Measurements from ENCODE around the gene PKNOX2.

Gene PKNOX2

GRCh38 chr11:125303694-125304093 is 139.1 kb downstream of the PKNOX2 start:
- Histone ChIP-seq H3K4me1 (ENCODE audit: control insufficient read depth, insufficient read depth, low read length) (0 out of 2 replicates have a peak, but pooled peaks cover 7% of the 10 kb centered on the region), H3K36me3 (ENCODE audit: control insufficient read depth, insufficient read depth, low read length) (no peaks in the 10 kb centered on the region), H3K9ac (ENCODE audit: low read depth, low read length) (no peak overlapping the region), H3K9me3 (ENCODE audit: control insufficient read depth, insufficient read depth, low read length) (no peaks in the 10 kb centered on the region), H3K27me3 (ENCODE audit: control insufficient read depth, insufficient read depth, low read length) (no peaks in the 10 kb centered on the region), H3K4me3 (ENCODE audit: low read depth, low read length) (no peak overlapping the region), H3K27ac (ENCODE audit: low read depth, low read length) (no peak overlapping the region)

GRCh38 chr11:125304136-125304535 is 139.6 kb downstream of the PKNOX2 start:
- Histone ChIP-seq H3K9ac (ENCODE audit: low read depth, low read length) (no peak overlapping the region), H3K4me3 (ENCODE audit: low read depth, low read length) (no peak overlapping the region), H3K27me3 (ENCODE audit: control insufficient read depth, insufficient read depth, low read length) (no peaks in the 10 kb centered on the region), H3K4me1 (ENCODE audit: control insufficient read depth, insufficient read depth, low read length) (0 out of 2 replicates have a peak, but pooled peaks cover 7% of the 10 kb centered on the region), H3K27ac (ENCODE audit: low read depth, low read length) (no peak overlapping the region), H3K9me3 (ENCODE audit: control insufficient read depth, insufficient read depth, low read length) (no peaks in the 10 kb centered on the region), H3K36me3 (ENCODE audit: control insufficient read depth, insufficient read depth, low read length) (no peaks in the 10 kb centered on the region)

- no peak overlapping the region for H3K27ac ChIP-seq (ENCODE audit: low read depth, low read length)
- no peaks in the 10 kb centered on the region for H3K27me3 ChIP-seq (ENCODE audit: control insufficient read depth, insufficient read depth, low read length)
- H3K4me1 ChIP-seq (ENCODE audit: control insufficient read depth, insufficient read depth, low read length): 0 out of 2 replicates have a peak, but pooled peaks cover 7% of the 10 kb centered on the region
- H3K9me3 ChIP-seq (ENCODE audit: control insufficient read depth, insufficient read depth, low read length): no peaks in the 10 kb centered on the region
- no peaks in the 10 kb centered on the region for H3K36me3 ChIP-seq (ENCODE audit: control insufficient read depth, insufficient read depth, low read length)
- no peak overlapping the region for H3K9ac ChIP-seq (ENCODE audit: low read depth, low read length)
- no peak overlapping the region for H3K4me3 ChIP-seq (ENCODE audit: low read depth, low read length)
Measured at GRCh38 chr11:125304876-125305275, 140.3 kb downstream of the PKNOX2 start.

GRCh38 chr11:125305345-125305744 is 140.8 kb downstream of the PKNOX2 start:
- no peaks in the 10 kb centered on the region for H3K36me3 ChIP-seq (ENCODE audit: control insufficient read depth, insufficient read depth, low read length)
- H3K4me1 ChIP-seq (ENCODE audit: control insufficient read depth, insufficient read depth, low read length): 0 out of 2 replicates have a peak, but pooled peaks cover 7% of the 10 kb centered on the region
- H3K27me3 ChIP-seq (ENCODE audit: control insufficient read depth, insufficient read depth, low read length): no peaks in the 10 kb centered on the region
- H3K27ac ChIP-seq (ENCODE audit: low read depth, low read length): no peak overlapping the region
- H3K9me3 ChIP-seq (ENCODE audit: control insufficient read depth, insufficient read depth, low read length): no peaks in the 10 kb centered on the region
- H3K9ac ChIP-seq (ENCODE audit: low read depth, low read length): no peak overlapping the region
- H3K4me3 ChIP-seq (ENCODE audit: low read depth, low read length): no peak overlapping the region

GRCh38 chr11:125306476-125306875 is 141.9 kb downstream of the PKNOX2 start:
- H3K9ac ChIP-seq (ENCODE audit: low read depth, low read length): no peak overlapping the region
- peaks cover 7% of the 10 kb centered on the region; the same call in 1 of the 2 replicates for H3K4me1 ChIP-seq (ENCODE audit: control insufficient read depth, insufficient read depth, low read length)
- no peaks in the 10 kb centered on the region for H3K9me3 ChIP-seq (ENCODE audit: control insufficient read depth, insufficient read depth, low read length)
- H3K4me3 ChIP-seq (ENCODE audit: low read depth, low read length): no peak overlapping the region
- H3K36me3 ChIP-seq (ENCODE audit: control insufficient read depth, insufficient read depth, low read length): no peaks in the 10 kb centered on the region
- no peak overlapping the region for H3K27ac ChIP-seq (ENCODE audit: low read depth, low read length)
- no peaks in the 10 kb centered on the region for H3K27me3 ChIP-seq (ENCODE audit: control insufficient read depth, insufficient read depth, low read length)

GRCh38 chr11:125308246-125308645 is 143.7 kb downstream of the PKNOX2 start:
- Histone ChIP-seq H3K9me3 (ENCODE audit: control insufficient read depth, insufficient read depth, low read length) (no peaks in the 10 kb centered on the region), H3K4me1 (ENCODE audit: control insufficient read depth, insufficient read depth, low read length) (peaks cover 20% of the 10 kb centered on the region), H3K36me3 (ENCODE audit: control insufficient read depth, insufficient read depth, low read length) (no peaks in the 10 kb centered on the region), H3K9ac (ENCODE audit: low read depth, low read length) (no peak overlapping the region), H3K4me3 (ENCODE audit: low read depth, low read length) (no peak overlapping the region), H3K27me3 (ENCODE audit: control insufficient read depth, insufficient read depth, low read length) (no peaks in the 10 kb centered on the region), H3K27ac (ENCODE audit: low read depth, low read length) (no peak overlapping the region)

- H3K9me3 ChIP-seq (ENCODE audit: control insufficient read depth, insufficient read depth, low read length): no peaks in the 10 kb centered on the region
- H3K27ac ChIP-seq (ENCODE audit: low read depth, low read length): no peak overlapping the region
- H3K27me3 ChIP-seq (ENCODE audit: control insufficient read depth, insufficient read depth, low read length): no peaks in the 10 kb centered on the region
- H3K4me3 ChIP-seq (ENCODE audit: low read depth, low read length): no peak overlapping the region
- no peak overlapping the region for H3K9ac ChIP-seq (ENCODE audit: low read depth, low read length)
- peaks cover 36% of the 10 kb centered on the region for H3K4me1 ChIP-seq (ENCODE audit: control insufficient read depth, insufficient read depth, low read length)
- H3K36me3 ChIP-seq (ENCODE audit: control insufficient read depth, insufficient read depth, low read length): no peaks in the 10 kb centered on the region
Measured at GRCh38 chr11:125312391-125312790, 147.8 kb downstream of the PKNOX2 start.

- Histone ChIP-seq H3K9me3 (ENCODE audit: control insufficient read depth, insufficient read depth, low read length) (no peaks in the 10 kb centered on the region; the same call in 1 of the 2 replicates), H3K9ac (ENCODE audit: low read depth, low read length) (no peak overlapping the region), H3K27ac (ENCODE audit: low read depth, low read length) (no peak overlapping the region), H3K36me3 (ENCODE audit: control insufficient read depth, insufficient read depth, low read length) (no peaks in the 10 kb centered on the region), H3K4me3 (ENCODE audit: low read depth, low read length) (no peak overlapping the region), H3K27me3 (ENCODE audit: control insufficient read depth, insufficient read depth, low read length) (no peaks in the 10 kb centered on the region), H3K4me1 (ENCODE audit: control insufficient read depth, insufficient read depth, low read length) (peaks cover 36% of the 10 kb centered on the region)
Measured at GRCh38 chr11:125312812-125313211, 148.3 kb downstream of the PKNOX2 start.

GRCh38 chr11:125313271-125314219 is 149.0 kb downstream of the PKNOX2 start:
- no peak overlapping the region for H3K27ac ChIP-seq (ENCODE audit: low read depth, low read length)
- peaks cover 36% of the 10 kb centered on the region for H3K4me1 ChIP-seq (ENCODE audit: control insufficient read depth, insufficient read depth, low read length)
- no peaks in the 10 kb centered on the region for H3K36me3 ChIP-seq (ENCODE audit: control insufficient read depth, insufficient read depth, low read length)
- H3K27me3 ChIP-seq (ENCODE audit: control insufficient read depth, insufficient read depth, low read length): no peaks in the 10 kb centered on the region
- no peak overlapping the region for H3K9ac ChIP-seq (ENCODE audit: low read depth, low read length)
- no peaks in the 10 kb centered on the region; the same call in 1 of the 2 replicates for H3K9me3 ChIP-seq (ENCODE audit: control insufficient read depth, insufficient read depth, low read length)
- no peak overlapping the region for H3K4me3 ChIP-seq (ENCODE audit: low read depth, low read length)

- H3K9ac ChIP-seq (ENCODE audit: low read depth, low read length): no peak overlapping the region
- peaks cover 36% of the 10 kb centered on the region for H3K4me1 ChIP-seq (ENCODE audit: control insufficient read depth, insufficient read depth, low read length)
- no peak overlapping the region for H3K4me3 ChIP-seq (ENCODE audit: low read depth, low read length)
- H3K27me3 ChIP-seq (ENCODE audit: control insufficient read depth, insufficient read depth, low read length): no peaks in the 10 kb centered on the region
- no peaks in the 10 kb centered on the region for H3K36me3 ChIP-seq (ENCODE audit: control insufficient read depth, insufficient read depth, low read length)
- H3K27ac ChIP-seq (ENCODE audit: low read depth, low read length): no peak overlapping the region
- no peaks in the 10 kb centered on the region; the same call in 1 of the 2 replicates for H3K9me3 ChIP-seq (ENCODE audit: control insufficient read depth, insufficient read depth, low read length)
Measured at GRCh38 chr11:125314276-125315078, 149.9 kb downstream of the PKNOX2 start.

Measured in HUES48 (cell line).